ENCODE measurements around the gene KCNIP4.

- TF ChIP-seq POLR2AphosphoS5 (IDR thresholded peaks at IDR 0.05; ENCODE audit: borderline replicate concordance, low read depth, low read length) (no peak), EZH2 (IDR thresholded peaks at IDR 0.05) (no peak)
Measured at GRCh38 chr4:21991050-21991449, 42.5 kb upstream of the KCNIP4 start.
